Ectodermal cell (in vitro differentiated cells): ENCODE results near the gene GPC6.

Experiments used
- H3K27ac ChIP-seq: 2 replicates; pipeline ENCODE4 v1.7.0; 2013; ENCODE audit warnings: mild to moderate bottlenecking, low read depth, low read length; ENCODE audit not compliant: insufficient read depth, poor library complexity, severe bottlenecking
- H3K27me3 ChIP-seq: 2 replicates; pipeline ENCODE4 v1.7.0; 2013; ENCODE audit warnings: mild to moderate bottlenecking, low read length; ENCODE audit not compliant: insufficient read depth, control insufficient read depth, poor library complexity, severe bottlenecking
- H3K36me3 ChIP-seq: one replicate; pipeline ENCODE4 v1.7.0; 2013; ENCODE audit warnings: low read length; ENCODE audit not compliant: control insufficient read depth, insufficient read depth
- H3K4me1 ChIP-seq: one replicate; pipeline ENCODE4 v1.7.0; 2013; ENCODE audit warnings: low read length; ENCODE audit not compliant: control insufficient read depth, insufficient read depth
- H3K4me3 ChIP-seq: 2 replicates; pipeline ENCODE4 v1.7.0; 2013; ENCODE audit warnings: low read depth, low read length, control low read depth; ENCODE audit not compliant: insufficient read depth
- H3K9me3 ChIP-seq: 2 replicates; pipeline ENCODE4 v1.7.0; 2013; ENCODE audit warnings: mild to moderate bottlenecking, low read length, moderate library complexity; ENCODE audit not compliant: control insufficient read depth
- WGBS, 2 experiments: methylation state at CpG; one replicate each; pipeline ENCODE4 v1.1.7; 2013; ENCODE audit warnings: missing lambda C conversion rate in 2 of 2; 5-methylcytosine and 5-hydroxymethylcytosine counted together

The GPC6 gene

DNA sequence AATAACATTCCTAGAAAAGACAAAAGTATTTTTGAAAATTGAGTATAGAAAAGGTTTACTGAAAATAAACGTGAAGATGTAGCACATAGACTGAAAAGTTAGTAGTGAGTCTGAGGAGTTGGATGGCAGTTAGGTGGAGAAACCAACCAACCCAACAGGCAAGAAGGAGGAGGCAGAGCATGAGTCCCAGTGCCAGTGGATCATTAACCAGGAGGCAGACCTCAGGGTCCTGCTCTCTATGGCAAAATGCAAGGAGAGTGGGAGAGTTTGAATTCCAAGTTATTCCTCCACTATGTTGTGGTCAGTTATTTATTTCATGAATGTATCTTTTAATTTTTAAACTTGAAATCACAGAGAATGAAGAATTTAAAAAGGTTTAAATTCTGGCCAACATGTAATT lies 446.4 kb downstream of the GPC6 start:
- Histone ChIP-seq H3K27ac (no peak overlapping the region), H3K4me1 (no peaks in the 10 kb centered on the region), H3K36me3 (no peaks in the 10 kb centered on the region), H3K27me3 (no peaks in the 10 kb centered on the region), H3K9me3 (no peaks in the 10 kb centered on the region), H3K4me3 (no peak overlapping the region)
- 88 to 96% methylated on average over 1 of the region's 1 CpG for whole genome bisulfite sequencing, 2 experiments

GRCh38 chr13:93673885-93674284 lies 447.3 kb downstream of the GPC6 start:
- Histone ChIP-seq H3K9me3 (no peaks in the 10 kb centered on the region), H3K36me3 (no peaks in the 10 kb centered on the region), H3K4me1 (no peaks in the 10 kb centered on the region), H3K4me3 (no peak overlapping the region), H3K27me3 (no peaks in the 10 kb centered on the region), H3K27ac (no peak overlapping the region)
- 95 to 96% methylated on average over 2 to 3 of the region's 3 CpGs for WGBS, 2 experiments

DNA sequence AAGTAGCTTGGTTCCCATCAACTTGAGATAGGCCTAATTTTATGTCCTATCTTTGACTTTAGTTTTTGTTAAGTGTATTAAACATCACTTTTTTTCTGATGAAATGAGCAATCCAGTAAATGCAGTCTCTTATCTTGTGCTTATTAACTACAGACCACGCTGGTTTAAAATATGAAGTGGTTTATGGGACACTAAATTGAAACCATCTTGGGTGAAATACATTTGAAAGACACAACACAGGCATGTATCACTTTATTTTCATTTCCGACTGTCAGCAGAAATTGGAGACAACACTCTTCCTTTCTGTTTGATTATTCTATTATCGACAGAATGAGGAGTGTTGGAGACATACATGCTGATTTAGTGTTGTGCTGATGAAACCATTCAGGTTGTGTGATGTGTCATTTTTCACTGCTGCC lies 447.7 kb downstream of the GPC6 start:
- WGBS, 2 experiments, result 68 to 75% methylated on average over 3 of the region's 3 CpGs

GRCh38 chr13:93680329-93680728 lies 453.7 kb downstream of the GPC6 start:
- no peaks in the 10 kb centered on the region for H3K4me1 ChIP-seq
- no peaks in the 10 kb centered on the region for H3K36me3 ChIP-seq
- WGBS, 2 experiments, result 95 to 96% methylated on average over 2 of the region's 2 CpGs
- no peak overlapping the region for H3K27ac ChIP-seq
- no peaks in the 10 kb centered on the region for H3K27me3 ChIP-seq
- H3K4me3 ChIP-seq, result no peak overlapping the region
- H3K9me3 ChIP-seq, result no peaks in the 10 kb centered on the region

More for the DNA sequence above, 447.7 kb downstream of the GPC6 start:
- Histone ChIP-seq H3K27me3 (no peaks in the 10 kb centered on the region), H3K36me3 (no peaks in the 10 kb centered on the region), H3K9me3 (no peaks in the 10 kb centered on the region), H3K27ac (no peak overlapping the region), H3K4me1 (no peaks in the 10 kb centered on the region), H3K4me3 (no peak overlapping the region)

GRCh38 chr13:93685900-93686299 lies 459.3 kb downstream of the GPC6 start:
- H3K9me3 ChIP-seq, result no peaks in the 10 kb centered on the region
- 100% methylated on average over 1 of the region's 1 CpG; no CpG with 5 or more reads in 1 of the 2 experiments for WGBS, 2 experiments

DNA sequence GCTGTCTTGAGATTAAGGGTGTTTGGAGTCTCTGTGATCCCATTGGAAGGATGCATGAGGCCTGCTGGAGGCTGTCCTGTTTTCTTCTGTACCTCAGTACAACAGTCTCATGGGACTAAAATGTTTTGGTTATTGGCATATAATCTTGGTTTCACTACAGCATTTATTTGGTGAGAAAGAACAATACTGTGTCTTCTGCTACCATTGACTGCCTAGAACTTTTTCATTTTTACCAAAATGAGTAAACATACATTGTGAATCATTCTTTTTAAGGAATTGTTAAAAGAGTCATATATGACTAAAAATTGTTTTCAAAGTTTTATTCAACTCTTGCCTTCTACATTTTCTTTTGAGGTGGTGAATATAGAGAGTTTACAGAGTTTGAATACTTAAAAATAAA lies 459.8 kb downstream of the GPC6 start:
- no peak overlapping the region for H3K27ac ChIP-seq
- no peaks in the 10 kb centered on the region for H3K36me3 ChIP-seq
- no peaks in the 10 kb centered on the region for H3K4me1 ChIP-seq
- H3K27me3 ChIP-seq, result no peaks in the 10 kb centered on the region
- no peak overlapping the region for H3K4me3 ChIP-seq
- no peaks in the 10 kb centered on the region for H3K9me3 ChIP-seq

More at GRCh38 chr13:93685900-93686299, 459.3 kb downstream of the GPC6 start:
- Histone ChIP-seq H3K4me3 (no peak overlapping the region), H3K4me1 (no peaks in the 10 kb centered on the region), H3K27ac (no peak overlapping the region), H3K27me3 (no peaks in the 10 kb centered on the region), H3K36me3 (no peaks in the 10 kb centered on the region)

DNA sequence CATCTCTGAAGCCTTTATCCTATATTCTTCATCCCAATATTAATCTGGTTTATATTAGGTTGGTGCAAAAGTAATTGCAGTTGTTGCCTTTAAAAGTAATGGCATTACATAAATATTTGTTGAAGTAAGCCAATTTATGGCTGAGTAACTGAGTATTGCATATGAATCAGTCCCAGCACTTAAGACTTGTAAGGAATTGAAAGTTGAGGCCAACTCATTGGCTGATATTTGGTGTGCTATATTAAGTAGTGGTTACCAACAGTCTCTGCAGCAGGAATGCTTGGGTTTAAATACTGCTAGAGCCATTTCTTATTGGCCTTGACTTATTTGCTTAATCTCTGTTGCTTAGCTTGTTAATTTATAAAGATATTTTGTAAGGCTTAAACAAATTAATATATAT lies 460.7 kb downstream of the GPC6 start:
- Histone ChIP-seq H3K36me3 (no peaks in the 10 kb centered on the region), H3K9me3 (no peaks in the 10 kb centered on the region), H3K4me3 (no peak overlapping the region), H3K27ac (no peak overlapping the region), H3K27me3 (no peaks in the 10 kb centered on the region), H3K4me1 (no peaks in the 10 kb centered on the region)

DNA sequence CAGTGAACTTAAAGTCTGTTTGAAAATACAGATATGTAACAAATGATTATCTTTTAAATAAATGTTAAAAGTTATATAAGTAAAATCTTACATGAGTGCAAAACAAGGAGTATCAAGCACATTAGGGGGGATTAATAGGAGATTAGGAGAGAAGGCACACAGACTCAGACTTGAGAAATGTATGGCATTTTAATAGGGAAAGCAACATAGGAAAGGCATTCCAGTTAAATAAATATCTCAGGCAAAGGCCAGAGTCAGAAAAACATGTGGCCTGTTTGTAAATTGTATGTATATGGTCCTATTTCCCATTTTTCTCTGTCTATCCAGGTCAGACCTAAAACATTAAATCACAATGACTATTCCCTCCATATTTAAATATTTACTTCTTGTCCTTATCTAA lies 462.7 kb downstream of the GPC6 start:
- no peaks in the 10 kb centered on the region for H3K9me3 ChIP-seq
- H3K36me3 ChIP-seq, result no peaks in the 10 kb centered on the region
- no peak overlapping the region for H3K4me3 ChIP-seq
- no peaks in the 10 kb centered on the region for H3K27me3 ChIP-seq
- no peak overlapping the region for H3K27ac ChIP-seq
- H3K4me1 ChIP-seq, result no peaks in the 10 kb centered on the region

DNA sequence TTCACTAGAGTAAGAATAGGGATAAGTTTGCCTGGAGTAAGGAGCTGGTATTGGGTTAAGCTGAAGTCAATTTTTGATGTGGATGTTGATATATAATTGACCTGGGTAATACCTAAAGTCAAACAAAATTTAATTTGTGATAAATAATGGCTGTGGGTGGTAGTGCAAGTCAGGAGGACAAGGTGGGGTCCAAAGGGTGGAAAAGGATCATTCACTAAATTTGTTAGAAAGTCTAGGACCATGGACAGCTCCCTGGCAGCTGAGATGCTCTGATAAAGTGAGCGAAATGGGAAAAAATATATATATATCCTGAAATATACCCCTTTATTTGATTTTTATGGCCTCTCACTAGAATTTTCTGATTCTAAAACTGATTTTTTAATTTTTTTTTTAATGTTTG lies 463.5 kb downstream of the GPC6 start:
- Histone ChIP-seq H3K27ac (no peak overlapping the region), H3K36me3 (no peaks in the 10 kb centered on the region), H3K4me3 (no peak overlapping the region), H3K27me3 (no peaks in the 10 kb centered on the region), H3K4me1 (no peaks in the 10 kb centered on the region), H3K9me3 (no peaks in the 10 kb centered on the region)
- WGBS, 2 experiments, result no CpG with 5 or more reads among the region's 1 CpG

DNA sequence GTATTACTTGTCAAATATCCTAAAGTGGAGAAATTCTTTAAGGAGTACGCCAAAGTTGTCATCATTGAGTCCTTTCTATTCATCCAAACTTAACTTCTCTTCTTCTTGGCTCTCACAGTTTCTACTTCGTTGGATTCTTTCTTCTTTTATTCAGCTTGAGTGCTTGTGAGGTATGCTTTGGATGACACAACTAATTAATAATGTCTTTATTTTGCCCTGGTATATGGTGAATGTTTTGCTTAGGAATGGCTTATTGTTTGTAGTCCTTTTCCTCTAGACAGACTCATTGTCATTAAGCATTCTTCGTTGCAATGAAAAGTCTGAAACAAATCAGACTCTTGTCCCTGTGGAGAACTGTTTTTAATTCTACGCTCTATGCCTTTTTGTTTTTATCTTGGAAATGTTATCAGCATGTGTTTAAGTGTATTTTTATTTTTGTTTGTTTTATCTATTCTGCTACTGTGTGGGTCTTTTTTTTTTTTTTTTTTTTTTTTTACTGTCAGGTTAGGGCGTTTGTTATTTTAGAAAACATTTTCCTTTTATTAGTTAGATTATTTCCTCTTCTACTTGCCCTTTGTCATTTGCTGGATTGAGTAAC lies 471.5 kb downstream of the GPC6 start:
- Histone ChIP-seq H3K27me3 (no peaks in the 10 kb centered on the region), H3K36me3 (no peaks in the 10 kb centered on the region), H3K4me1 (no peaks in the 10 kb centered on the region), H3K4me3 (no peak overlapping the region), H3K27ac (no peak overlapping the region), H3K9me3 (no peaks in the 10 kb centered on the region)
- 89 to 93% methylated on average over 3 to 4 of the region's 5 CpGs for WGBS, 2 experiments

DNA sequence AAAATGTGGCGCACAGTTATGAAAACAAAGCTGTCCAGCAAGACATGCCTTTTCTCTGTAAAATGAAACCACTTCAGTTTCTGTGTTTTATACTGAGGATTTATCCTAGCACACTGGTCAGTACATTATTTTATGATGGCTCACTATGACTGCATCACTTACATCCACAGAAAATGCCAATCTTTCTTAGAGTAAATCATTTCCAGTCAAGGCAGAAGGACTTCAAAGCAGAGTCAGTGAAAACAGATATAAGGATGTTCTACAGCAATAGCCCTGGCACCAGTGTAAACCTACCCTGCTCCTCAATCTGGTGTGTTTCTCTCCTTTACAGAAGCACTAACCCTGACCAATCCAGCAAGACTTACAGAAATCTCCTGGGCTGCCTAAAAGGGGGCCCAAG lies 473.5 kb downstream of the GPC6 start:
- H3K27ac ChIP-seq, result no peak overlapping the region
- WGBS, 2 experiments, result 94 to 100% methylated on average over 1 of the region's 1 CpG
- no peaks in the 10 kb centered on the region for H3K9me3 ChIP-seq
- no peaks in the 10 kb centered on the region for H3K4me1 ChIP-seq
- no peaks in the 10 kb centered on the region for H3K27me3 ChIP-seq
- H3K36me3 ChIP-seq, result no peaks in the 10 kb centered on the region
- no peak overlapping the region for H3K4me3 ChIP-seq
